Activated CD4-positive, CD25-positive, alpha-beta regulatory T cell treated with anti-CD3 and anti-CD28 coated beads, Interleukin-2, amount 50 U/mL, for 24 hours (primary cell): ENCODE results near the gene SCD5.

ENCODE experiments used
- ATAC-seq, 2 donors: fragments of 150-1000 bp; cut with Tn5 transposase; one replicate each; pipeline ENCODE4 v1.10.0; 2021; ENCODE audit warnings: mild to moderate bottlenecking in 1 of 2, moderate library complexity in 1 of 2

SCD5 gene

DNA sequence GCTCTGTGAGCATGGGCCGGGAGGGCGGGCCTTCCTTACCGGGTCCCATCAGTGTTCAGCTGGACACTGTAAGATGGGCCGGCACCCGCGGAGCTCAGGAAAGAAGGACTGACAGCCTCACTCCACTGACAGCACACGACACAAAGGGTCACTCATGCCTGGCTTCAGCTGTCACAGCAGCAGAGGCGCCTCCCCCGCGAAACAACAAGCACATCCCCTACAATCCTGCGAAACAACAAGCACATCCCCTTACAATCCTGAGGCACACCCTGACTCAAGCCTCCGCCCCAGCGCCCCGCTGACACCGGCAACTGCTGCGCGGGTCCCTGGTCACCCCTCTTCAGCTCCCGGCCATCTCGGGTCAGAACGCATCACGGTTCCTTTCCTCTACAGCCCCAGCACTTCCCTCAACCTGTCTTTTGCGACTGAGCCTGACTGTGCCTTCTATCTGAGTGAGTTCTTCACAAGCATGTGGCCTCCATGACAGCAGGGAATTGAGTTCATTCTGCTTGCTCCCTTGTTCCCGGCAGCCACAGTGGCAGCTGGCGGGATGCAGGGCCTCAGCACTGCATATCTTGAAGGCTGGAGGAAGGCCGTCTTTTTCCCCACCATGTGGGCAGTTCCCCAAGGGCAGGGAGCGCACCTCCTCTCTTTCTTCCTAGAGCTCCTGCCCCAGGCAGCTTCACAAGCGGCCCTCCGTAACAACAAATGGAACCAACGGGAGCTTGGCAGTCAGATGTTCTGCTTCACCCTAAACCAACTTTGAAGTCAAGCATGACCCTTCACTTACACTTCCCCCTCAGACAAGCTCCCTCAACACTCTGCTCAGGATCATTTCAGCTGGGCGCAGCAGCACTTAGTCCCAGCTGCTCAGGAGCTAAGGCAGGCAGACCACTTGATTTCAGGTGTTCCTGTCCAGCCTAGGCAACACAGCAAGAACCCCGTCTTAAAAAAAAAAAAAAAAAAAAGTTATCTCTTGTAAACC, 39.6 kb downstream of the SCD5 start:
- no peak for ATAC-seq

DNA sequence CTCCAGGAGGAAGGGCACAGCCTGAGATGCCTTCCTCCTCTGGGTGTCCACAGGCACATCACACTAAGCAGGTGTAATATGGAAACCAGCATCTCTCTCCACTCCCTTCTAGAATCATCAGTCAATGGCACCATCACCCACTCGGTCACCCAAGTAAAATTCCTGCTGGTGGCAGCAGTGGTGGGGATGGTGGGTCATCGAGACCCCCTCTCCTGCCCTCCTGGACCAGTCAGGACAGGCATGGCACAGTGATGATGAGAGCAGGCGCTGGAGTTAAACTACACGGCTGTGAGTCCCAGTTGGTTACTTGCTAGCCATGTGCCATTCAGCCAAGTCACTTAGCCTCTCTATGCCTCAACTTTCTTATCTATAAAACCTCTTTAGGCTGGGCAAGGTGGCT, 42.5 kb downstream of the SCD5 start:
- no peak for ATAC-seq

DNA sequence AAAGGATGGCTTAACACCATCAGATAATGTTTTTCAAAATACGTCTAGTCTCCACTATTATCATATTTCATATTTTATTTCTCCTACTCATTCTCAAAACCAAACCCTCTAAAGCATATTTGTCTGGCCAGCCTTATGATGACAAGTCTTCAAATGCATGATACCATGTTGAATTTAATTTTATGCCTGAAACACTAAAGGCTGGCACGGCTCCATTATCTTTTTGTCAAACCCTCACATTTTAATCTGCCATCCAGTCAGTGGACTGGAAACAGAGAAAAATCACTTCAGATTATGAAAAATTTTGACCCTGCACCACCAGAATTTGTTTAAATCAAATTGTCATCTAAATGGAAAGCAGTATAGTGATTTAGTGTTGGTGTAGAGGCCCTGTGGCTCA, 42.9 kb downstream of the SCD5 start:
- no peak for ATAC-seq

DNA sequence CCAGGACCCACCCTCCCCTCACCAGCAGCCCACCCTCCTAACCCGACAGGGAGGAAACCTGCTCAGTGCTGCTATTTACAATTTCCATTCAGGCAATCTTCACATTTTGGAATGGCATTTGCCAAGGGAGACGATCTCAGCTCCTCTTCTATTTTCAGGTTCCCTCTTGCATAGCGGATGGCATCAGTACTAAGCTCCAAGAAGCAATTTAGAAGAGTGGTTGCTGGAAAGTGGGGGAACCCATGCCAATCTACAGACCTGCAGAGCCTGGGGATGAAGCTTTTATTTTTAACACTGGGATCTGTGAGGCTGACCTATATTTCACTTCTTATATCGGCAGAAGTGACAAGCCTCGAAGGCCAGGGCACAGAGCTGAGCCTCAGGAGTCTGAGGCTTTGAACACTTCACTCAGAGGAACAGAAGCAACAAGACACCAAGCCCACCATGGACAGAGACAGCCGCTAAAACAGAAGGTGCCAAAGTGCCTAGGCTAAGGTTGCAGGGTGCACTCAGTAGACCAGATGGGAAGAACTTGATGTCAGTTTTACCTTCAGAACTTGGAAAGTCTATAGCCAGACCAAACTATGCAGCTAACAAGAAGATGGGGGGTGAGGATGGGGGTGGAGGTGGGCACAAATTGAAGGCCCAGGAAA, 44.0 kb downstream of the SCD5 start:
- ATAC-seq = no peak

DNA sequence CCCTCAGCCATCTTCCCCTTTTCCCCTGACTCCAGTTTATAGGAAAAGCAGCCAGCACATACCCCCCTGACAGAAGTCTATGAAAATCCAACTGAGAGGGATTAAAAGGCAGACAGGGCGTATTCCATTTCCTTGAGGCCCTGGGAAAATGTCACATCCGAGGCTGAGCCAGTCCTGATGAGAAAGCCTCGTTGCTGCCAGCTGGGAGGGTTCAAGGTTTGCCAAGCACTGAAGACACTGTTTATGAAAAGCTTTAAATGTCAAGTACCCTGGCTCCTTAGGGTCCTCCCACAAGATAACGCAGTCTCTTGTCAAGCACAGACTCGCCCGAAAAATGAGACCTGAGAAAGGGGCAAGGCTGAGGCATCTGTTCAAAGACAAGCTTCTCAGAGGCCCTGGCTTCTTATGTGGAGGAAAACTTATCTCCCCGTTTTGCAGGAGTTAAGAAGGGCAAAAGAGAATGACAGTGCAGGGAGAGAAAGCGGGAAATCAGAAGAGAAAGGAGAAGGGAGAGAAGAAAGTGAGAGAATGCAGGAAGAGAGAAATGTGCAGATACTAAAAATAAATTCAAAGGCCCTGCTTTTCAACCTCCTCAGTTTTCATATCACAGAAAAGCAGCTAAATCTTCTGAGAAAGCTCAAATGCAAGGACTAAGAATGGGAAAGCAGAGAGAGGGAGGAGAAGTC, 44.7 kb downstream of the SCD5 start:
- no peak for ATAC-seq

DNA sequence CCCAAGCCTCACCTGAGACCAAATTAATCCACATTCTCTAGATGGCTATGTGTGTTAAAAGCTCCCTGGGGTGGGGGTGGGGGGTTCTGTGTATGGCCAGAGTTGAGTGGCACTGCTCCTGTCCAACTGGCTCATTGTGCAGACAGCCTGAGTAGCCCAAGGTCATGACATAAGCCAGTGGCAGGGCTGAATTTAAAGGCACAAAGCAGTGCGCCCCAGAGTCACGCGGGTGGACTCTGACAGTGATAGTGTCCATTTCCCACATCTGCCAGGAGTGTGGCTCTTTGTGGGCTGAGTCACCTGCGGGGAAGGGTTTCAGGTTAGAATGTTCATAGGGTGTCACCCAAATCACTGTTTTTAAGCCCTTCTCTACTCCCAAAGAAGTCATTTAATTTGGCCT, 45.4 kb downstream of the SCD5 start:
- no peak for ATAC-seq

DNA sequence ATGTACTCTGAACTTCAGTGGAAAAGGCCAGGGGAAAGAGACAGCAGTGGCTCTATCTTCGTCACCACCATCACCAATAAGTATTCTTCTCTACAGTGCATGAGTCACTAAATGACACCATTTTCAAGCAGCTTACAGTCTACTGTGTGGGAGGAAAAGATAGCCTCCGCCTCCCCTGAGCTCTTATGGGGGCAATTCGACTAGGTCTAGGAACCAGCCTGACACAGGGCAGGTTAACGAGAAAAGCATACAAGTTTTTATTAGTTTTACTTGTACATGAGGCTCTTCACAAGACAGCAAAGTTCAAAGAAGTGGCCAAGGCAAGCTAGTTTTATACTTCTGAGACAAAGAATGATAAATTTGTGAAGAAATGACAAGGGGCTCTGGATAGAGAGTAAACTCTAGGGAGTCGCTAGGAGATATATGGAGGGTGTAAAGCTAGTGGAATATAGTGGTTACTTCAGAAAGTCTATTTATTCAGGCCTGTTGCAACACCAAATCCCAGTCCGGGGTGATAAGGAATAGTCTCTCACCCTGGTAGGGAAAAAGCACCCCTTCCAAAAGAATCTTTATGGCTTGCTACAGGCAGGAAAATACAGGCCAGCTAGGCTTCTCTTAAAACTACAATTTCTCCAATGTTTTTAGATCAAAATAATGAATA, 49.7 kb downstream of the SCD5 start:
- no peak for ATAC-seq

DNA sequence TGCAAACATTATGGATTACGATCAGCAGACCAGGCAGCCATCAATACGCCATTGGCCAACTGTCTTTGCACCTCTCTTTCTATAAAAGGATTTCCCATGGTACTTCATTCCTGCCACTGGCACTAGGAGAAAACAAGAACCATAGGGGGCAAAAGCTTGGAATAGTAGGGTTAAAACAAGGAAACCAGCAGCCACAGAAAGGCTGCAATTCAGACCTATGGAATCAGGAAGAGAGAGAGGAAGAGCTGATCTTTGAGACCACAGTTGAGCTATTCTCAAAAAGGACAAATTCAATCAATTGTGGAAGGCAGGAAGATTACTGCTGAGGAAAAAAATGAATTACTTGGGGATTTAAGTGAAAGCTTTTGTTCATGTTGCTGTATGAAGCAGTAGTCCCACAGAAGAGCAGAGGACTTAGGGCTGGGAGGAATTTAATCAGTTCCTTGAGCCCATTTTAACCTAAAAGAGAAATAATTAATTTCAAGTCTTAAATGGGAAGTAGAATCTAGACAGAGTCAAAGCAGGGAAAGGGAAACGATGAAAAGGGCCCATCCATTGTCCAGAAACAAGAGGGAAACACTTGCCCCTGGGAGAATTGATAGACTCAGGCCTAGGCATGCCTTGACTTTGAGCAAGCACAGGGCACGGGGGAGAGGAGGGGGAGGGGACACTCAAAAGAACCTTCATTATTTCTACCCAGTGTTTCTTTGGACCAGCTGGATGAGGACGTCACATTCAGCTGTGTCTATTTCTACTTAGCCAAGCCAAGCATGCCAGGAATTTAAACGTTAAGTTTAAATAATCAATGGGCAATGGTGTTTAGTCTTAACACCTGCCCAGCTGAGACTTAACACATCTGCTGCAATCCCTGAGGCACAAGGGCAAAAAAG, 50.7 kb downstream of the SCD5 start:
- ATAC-seq = no peak

DNA sequence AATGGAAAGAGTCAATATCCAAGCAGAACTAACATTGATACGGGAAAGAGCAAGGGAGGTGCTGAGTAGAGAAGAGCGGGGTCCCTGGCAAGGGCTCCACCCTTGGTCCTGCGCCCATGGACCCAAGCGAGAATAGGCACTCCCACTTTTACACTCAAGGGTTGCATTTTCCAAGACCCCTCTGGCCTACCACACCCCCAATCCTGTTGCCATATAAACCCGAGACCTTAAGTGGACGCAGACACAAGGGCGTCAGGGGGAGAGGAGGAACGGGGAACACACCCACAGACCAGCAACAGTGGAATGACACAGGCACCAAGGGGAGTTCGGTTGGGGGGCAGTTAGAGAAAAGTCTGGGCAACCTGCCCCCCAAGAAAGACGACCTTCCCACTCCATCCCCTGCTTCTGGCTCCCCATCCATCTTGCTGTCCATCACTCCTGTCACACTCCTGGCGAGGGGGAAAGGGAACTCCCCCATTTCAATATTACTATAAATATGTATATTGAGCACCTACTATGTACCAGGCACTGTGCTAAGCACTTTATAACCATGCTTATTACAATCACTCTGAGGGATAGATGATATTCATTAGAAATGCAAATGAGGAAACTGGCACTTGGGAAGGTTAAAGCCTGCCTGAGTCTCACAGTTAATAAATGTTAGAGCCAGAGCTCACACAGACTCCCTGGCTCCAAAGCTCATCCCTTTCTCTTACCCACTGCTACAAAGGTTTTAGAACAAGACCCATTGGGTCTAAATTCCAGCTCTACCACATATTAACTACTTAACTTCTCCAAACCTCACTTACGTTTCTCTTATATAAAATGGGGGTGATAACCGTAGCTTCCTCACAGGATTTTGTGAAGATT, 51.7 kb downstream of the SCD5 start:
- no peak for ATAC-seq

DNA sequence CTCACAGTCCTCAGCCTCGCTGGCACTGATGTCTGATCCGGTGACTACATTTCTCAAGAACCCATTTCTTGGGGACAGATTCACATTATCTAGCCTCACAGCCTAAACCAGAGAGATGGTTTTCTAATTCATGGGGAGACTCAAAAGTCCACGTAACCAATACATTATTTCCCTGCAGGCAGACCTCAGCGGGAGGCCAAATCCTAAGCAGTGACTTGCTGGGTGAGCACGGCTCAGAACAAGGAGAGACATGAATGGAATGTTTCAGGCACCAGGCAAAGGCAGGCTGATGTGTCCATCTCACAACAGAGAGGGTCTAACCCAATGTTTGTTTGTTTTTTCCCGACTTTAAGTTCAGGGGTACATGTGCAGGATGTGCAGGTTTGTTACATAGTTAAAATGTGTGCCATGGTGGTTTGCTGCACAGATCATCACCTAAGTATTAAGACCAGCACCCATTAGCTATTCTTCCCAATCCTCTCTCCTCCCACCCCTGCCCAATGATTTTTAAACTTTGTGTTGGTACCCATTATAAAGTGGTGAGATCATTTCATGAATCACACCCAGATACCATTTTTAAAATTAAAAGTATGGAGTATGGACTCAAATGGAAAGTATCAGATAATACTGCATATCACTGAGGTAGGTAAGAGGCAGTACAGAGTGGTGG, 53.3 kb downstream of the SCD5 start:
- no peak for ATAC-seq

DNA sequence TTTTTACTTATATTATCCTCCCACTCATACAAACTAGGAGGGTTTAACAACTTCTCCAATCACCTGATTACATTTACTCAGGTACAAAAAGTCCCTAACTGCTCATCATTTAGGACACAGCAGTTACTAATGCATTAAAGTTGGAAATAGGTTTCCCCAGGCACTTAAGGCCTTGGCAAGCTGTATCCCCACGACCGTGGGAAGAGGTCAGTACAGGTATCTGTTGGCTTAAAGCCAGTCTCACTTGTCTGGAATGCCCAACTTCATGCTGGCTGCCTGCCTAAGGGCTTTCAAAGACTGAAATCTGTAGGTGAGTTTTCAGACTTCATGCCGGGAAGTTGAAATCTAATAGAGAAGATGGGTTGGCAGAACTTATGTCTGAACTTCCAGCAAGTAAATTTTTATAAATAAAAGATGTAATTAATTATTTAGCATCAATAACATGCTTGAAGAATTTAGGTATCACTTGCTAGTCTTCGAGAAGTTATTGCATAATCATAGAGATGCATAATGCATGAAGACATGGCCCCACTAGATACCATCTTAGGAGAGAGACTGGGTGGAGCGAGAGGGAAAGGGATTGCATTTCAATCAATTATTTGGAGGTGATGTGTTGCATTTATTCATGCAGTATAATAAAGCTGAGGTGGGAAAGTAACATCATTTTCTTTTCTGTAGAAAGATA, 54.2 kb downstream of the SCD5 start:
- ATAC-seq = no peak

DNA sequence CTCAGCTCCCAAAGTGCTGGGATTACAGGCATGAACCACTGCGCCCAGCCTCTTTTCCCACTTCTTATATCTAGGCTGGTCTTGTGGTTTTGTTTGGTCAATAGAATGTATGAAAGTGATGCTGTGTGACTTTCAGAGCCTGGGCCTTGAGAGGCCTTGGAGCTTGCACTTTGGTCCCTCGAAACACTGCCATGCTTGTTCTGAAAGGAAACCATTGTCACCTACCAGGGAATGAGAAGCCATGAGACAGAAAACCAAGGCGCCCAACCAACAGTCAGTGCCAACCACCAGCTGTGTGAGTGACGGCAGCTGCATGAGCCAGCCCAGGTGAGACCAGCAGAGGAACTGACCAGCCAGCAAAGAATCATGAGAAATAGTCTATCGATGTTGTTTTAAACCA, 57.4 kb downstream of the SCD5 start:
- no peak for ATAC-seq

DNA sequence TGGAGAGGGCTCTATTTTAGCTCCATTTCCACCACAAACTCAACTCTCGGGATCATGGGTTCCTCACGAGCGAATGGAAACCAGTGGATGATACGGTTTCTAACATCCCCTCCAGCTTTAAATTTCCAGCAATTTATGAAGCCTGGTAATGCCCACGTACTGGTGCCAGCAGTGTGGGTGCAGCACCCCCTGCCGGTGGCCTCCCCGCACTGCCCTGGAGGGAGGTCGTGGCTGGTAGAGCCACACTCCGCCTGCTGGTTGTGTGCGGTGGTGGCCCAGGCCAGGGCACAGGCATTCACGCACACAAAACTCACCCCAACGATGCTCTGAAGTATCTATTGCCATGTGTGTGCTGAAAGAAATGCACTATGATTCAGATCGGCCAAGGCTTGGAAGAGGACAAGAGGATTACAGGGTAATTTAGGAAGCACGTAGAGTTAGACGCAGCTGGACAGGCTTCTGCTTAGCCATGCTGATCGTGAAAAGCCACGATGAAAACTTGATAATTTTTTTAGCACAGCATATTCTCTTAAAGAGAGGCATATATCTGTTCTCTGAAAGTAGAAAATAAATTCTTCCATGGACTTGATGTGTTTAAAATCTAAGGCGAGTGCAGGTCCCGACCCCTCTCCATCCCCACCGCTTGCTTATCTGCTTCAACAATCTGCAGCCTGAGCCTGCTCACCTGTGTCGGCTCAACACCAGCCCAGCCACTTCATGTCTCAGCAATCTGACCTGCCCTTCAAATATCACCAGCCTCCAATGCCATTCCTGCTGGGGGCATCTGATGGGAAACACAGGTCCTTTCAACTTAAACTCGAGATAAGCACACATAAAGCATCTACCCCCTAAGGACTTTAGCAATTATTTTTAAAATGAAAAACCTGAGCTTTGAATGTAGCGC, 59.1 kb downstream of the SCD5 start:
- peak; percentile 72 to 81 for ATAC-seq

DNA sequence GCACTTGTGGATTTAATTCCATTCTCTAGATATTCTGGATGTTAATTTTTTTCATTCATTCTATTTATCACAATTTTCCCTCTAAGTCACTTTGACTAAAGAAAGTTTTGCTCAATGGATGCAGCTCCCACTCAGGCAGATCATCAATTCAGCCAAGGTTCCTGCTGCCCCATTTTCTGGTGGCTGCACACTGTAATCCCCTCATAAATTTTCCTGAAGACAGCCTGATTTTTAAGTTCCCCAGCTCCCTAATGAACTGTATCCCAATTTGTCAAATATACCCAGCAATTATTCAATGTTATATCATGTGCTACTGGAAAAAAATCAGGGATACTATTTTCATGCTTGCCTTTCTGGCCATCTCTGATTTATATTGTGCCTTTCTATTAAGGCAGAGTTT, 61.2 kb downstream of the SCD5 start:
- ATAC-seq = no peak

DNA sequence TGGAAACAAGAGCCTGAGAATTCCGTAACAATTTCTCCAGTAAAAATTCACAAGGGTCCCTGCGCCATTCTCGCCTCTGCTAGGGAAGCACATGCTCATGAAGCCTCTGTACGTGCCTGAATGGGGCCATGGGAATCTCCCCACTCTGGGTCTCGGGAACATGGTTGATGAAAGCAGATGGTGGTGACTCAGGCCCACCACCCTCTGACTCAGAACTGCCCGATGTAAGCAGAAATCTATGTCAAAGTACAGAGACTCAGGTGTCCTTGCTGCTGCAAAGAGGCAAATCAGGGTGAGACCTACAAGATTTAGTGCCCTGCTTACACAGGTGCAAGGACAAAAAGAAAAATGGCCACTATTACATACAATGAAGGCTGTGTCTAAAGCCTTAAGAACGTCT, 65.0 kb downstream of the SCD5 start:
- no peak for ATAC-seq

DNA sequence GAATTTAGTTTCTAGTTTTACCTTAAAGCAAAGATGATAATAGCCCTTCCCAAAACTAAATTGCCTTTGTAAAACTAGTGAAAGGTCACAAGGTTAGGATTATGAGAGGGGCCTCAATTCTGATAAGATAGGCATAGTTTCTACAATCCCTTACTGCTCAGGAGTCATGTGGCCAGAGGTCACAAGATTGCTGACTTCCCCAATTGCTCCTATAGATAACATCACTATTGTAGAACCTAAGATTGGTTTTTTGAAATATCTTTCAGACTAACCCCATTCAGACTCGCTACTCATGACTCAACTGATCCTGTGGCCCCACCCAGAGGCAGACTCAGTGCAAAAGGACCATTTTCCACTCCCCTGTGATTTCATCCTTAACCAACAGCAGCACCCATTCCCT, 70.3 kb downstream of the SCD5 start:
- ATAC-seq = no peak

DNA sequence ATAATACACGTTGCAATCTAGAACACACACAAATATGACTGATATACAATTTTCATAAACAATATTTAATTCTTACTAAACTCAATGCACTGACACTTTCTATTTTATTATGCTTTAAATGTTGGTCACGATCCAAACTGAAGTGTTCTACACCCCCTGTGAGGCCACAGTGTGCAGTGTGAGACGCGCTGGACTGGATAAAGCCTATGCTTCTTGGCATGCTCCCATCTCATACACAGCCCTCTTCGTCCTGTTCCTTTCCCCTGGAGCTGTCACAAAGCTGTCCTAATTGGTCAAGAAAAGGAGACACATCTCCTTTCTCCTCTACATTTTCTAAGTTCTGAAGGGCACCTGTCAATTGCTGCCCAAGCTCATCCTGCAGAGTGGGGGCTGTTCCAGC, 72.0 kb downstream of the SCD5 start:
- ATAC-seq = no peak

DNA sequence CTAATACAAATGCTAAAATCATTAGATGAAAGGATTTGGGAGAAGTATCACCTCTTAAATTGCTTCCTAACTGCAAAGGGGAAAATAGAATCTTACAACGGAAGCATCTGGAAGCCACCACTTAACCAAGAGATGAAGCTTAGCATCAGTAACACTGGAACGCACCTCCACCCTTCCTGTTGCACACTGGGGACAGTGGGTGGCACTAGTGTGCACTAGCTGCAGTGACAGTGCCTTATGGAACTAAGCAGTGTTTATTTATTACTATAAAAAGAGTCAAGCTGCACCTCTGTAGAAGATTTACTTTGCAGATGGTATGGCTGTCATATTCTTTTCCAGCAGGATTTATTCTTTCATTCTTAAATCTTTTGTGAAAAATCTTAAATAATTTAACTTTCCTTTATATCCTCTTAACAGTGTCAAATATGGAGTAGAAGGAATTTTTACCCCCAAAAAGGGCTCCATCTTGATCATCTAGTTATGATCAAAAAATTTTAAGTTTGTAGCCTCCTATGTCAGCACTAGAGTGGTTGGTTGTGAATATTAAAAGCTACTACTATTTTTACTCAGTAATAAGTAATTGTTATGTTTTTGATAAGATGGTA, 76.7 kb downstream of the SCD5 start:
- peak in 1 of 2 donors; percentile 41 for ATAC-seq
